Adipose tissue (tissue), 3 donors: ENCODE results near the gene ZNF426. TPM values are rescaled to one million over a fixed set of nuclear protein-coding genes. Genes with fewer than 3 reads are reported as not detected.
"Not testable (repeated sequence)": the region's sequence is repeated elsewhere in the genome, so short reads cannot be mapped to it uniquely, and the experiment has no call there.

Source experiments
- H3K27ac ChIP-seq: one replicate; pipeline ENCODE4 v1.5.1; 2013; ENCODE audit warnings: low read depth, low read length
- WGBS, 3 donors: extraction: QIAGEN DNeasy Blood & Tissue Kit; methylation state at CpG; one replicate each; pipeline ENCODE4 v1.1.7; 2013; 5-methylcytosine and 5-hydroxymethylcytosine counted together
- polyA plus RNA-seq, 3 donors: library from polyadenylated mRNA; stranded (reverse); fragments of 200-250 nt; gene quantifications; one replicate each; pipeline ENCODE4 v1.2.3, GENCODE V29; 2013
- donor health status: healthy with polysubstance abuse.
- donor health status: Bipolar disorder and iron deficiency.
- donor health status: healthy.

ZNF426 gene
- polyA plus RNA-seq: 1 to 10 TPM; 2.6 to 3.4 (median 3.3) TPM

GRCh38 chr19:9538183-9539058, at the start of gene ZNF426:
TSS of gene ZNF426 (minus strand) at chr19:9538645. CDS start at chr19:9536232, 2,413 bp downstream.
- H3K27ac ChIP-seq: peak within 1 kb of the TSS; percentile 56
- 2% methylated on average over 49 of the region's 49 CpGs for WGBS, 3 donors

GRCh38 chr19:9586764-9587163, 48.3 kb upstream of the ZNF426 start:
- no peak overlapping the region for H3K27ac ChIP-seq
- 16% methylated on average over 7 of the region's 7 CpGs for WGBS, 3 donors

GRCh38 chr19:9584073-9584833, 45.8 kb upstream of the ZNF426 start, which contains the start of gene ZNF121:
TSS of gene ZNF121 (minus strand) at chr19:9584504. CDS start at chr19:9568097, 16,407 bp downstream.
- WGBS, 3 donors: 0 to 1% (median 0%) methylated on average over 51 of the region's 51 CpGs
- H3K27ac ChIP-seq: peak within 1 kb of the TSS; percentile 45

- WGBS, 3 donors: 85 to 95% (median 93%) methylated on average over 13 of the region's 13 CpGs
- H3K27ac ChIP-seq: not testable (repeated sequence)
These were observed 43.8 kb upstream of the ZNF426 start for GRCh38 chr19:9582081-9582725.

- H3K27ac ChIP-seq: no peak overlapping the region
- 86 to 92% (median 91%) methylated on average over 5 of the region's 5 CpGs for WGBS, 3 donors
These were observed 42.3 kb upstream of the ZNF426 start for GRCh38 chr19:9580728-9581127.

GRCh38 chr19:9570255-9570654, 31.8 kb upstream of the ZNF426 start:
- 98% methylated on average over 6 of the region's 6 CpGs for WGBS, 3 donors
- no peak overlapping the region for H3K27ac ChIP-seq

GRCh38 chr19:9566729-9567128, 28.3 kb upstream of the ZNF426 start:
- WGBS, 3 donors: 91 to 97% (median 92%) methylated on average over 1 of the region's 1 CpG

GRCh38 chr19:9565900-9566705, 27.7 kb upstream of the ZNF426 start:
- 98 to 99% (median 98%) methylated on average over 9 of the region's 9 CpGs for WGBS, 3 donors
- H3K27ac ChIP-seq: no peak overlapping the region

More at GRCh38 chr19:9566729-9567128, 28.3 kb upstream of the ZNF426 start:
- H3K27ac ChIP-seq: no peak overlapping the region

- 91 to 94% (median 93%) methylated on average over 7 of the region's 7 CpGs for WGBS, 3 donors
- no peak overlapping the region for H3K27ac ChIP-seq
These were observed 14.3 kb upstream of the ZNF426 start for GRCh38 chr19:9552536-9553274.

GRCh38 chr19:9547870-9548269, 9.4 kb upstream of the ZNF426 start:
- no peak overlapping the region for H3K27ac ChIP-seq
- 89 to 92% (median 90%) methylated on average over 11 of the region's 11 CpGs for WGBS, 3 donors

- H3K27ac ChIP-seq: not testable (repeated sequence)
- WGBS, 3 donors: 92 to 97% (median 94%) methylated on average over 11 to 12 of the region's 12 CpGs
These were observed 2.8 kb upstream of the ZNF426 start for GRCh38 chr19:9541281-9541680.

- not testable (repeated sequence) for H3K27ac ChIP-seq
- WGBS, 3 donors: 52 to 100% (median 90%) methylated on average over 1 of the region's 1 CpG
These were observed 1.5 kb upstream of the ZNF426 start for GRCh38 chr19:9539921-9540320.

- H3K27ac ChIP-seq: not testable (repeated sequence)
- whole genome bisulfite sequencing, 3 donors: 86 to 87% (median 86%) methylated on average over 6 of the region's 6 CpGs
These were observed 756 bp upstream of the ZNF426 start for GRCh38 chr19:9539201-9539600.

- H3K27ac ChIP-seq: no peak overlapping the region
- WGBS, 3 donors: 96 to 99% (median 97%) methylated on average over 4 of the region's 4 CpGs
These were observed 2.5 kb downstream of the ZNF426 start for GRCh38 chr19:9535934-9536333.

- WGBS, 3 donors: 96 to 98% (median 98%) methylated on average over 4 of the region's 4 CpGs
- H3K27ac ChIP-seq: no peak overlapping the region
These were observed 6.5 kb downstream of the ZNF426 start for GRCh38 chr19:9531933-9532332.

- 97 to 99% (median 98%) methylated on average over 5 of the region's 5 CpGs for WGBS, 3 donors
- no peak overlapping the region for H3K27ac ChIP-seq
These were observed 9.6 kb downstream of the ZNF426 start for GRCh38 chr19:9528757-9529336.

- no peak overlapping the region for H3K27ac ChIP-seq
- 97 to 100% (median 97%) methylated on average over 1 of the region's 1 CpG for WGBS, 3 donors
These were observed 14.5 kb downstream of the ZNF426 start for GRCh38 chr19:9523885-9524474.
